HepG2 (cell line): Measurements from ENCODE around the gene OR2H1. TPM values are rescaled to one million over a fixed set of nuclear protein-coding genes. Genes with fewer than 3 reads are reported as not detected.

Experiments
- ATAC-seq: fragments of 200-7000 bp; cut with Tn5 transposase; 3 replicates; pipeline ENCODE4 v1.9.1; 2020; ENCODE audit warnings: mild to moderate bottlenecking, moderate library complexity
- BruUV-seq: library from RNA; stranded (reverse); fragments of 400-500 nt; replicated peaks from 2 replicates; lab custom pipeline; 2021; lab: Mats Ljungman, UMichigan
- CTCF ChIA-PET: fragments of 300-600 bp; formaldehyde crosslinking; extraction: SDS; loops from one replicate; lab custom pipeline; 2021; ENCODE audit warnings: low total read pairs, inconsistent platforms, low intra/inter-chr PET ratio; lab: Yijun Ruan, JAX
- POLR2A ChIA-PET: fragments of 350-600 bp; sonication (Branson Sonifier 250); formaldehyde crosslinking; loops from one replicate; lab custom pipeline; 2020; ENCODE audit warnings: antibody characterized with exemption, inconsistent platforms; lab: Yijun Ruan, JAX
- DNase-seq: peaks from one replicate; pipeline ENCODE4 v3.0.0-alpha.2; 2015; ENCODE audit warnings: low spot score
- FAIRE-seq: peaks from 3 replicates; lab custom pipeline; 2011; peaks lifted over from hg19 to GRCh38; lab: Jason Lieb, UNC
- H2AFZ ChIP-seq: one replicate; pipeline ENCODE4 v1.6.1; 2011; ENCODE audit warnings: low read length, inconsistent platforms
- H3K27ac ChIP-seq: fragments of 300-600 bp; 3 replicates; pipeline ENCODE4 v1.8.0; 2011; ENCODE audit warnings: mixed run types, mild to moderate bottlenecking, mixed read lengths, low read length, inconsistent platforms; ENCODE audit not compliant: insufficient read depth; ENCODE audit errors: extremely low read length
- H3K27me3 ChIP-seq, 2 experiments: fragments of 200-600 bp in 1 of 2; 2 replicates in 1 of 2; 3 replicates in 1 of 2; pipeline versions ENCODE4 v1.6.0 to v1.8.0; 2011; ENCODE audit warnings: low read length in 2 of 2, mild to moderate bottlenecking in 2 of 2, moderate library complexity in 2 of 2, inconsistent platforms in 1 of 2; ENCODE audit not compliant: insufficient read depth in 2 of 2, control insufficient read depth in 1 of 2
- H3K36me3 ChIP-seq, 2 experiments: fragments of 200-600 bp in 1 of 2; replicated peaks in 1 of 2; 2 replicates in 1 of 2; 3 replicates in 1 of 2; pipeline versions ENCODE4 v1.5.1 to v1.8.0; 2011; ENCODE audit warnings: low read length in 2 of 2, inconsistent platforms in 1 of 2; ENCODE audit not compliant: insufficient read depth in 2 of 2, control insufficient read depth in 1 of 2
- H3K4me1 ChIP-seq: 2 replicates; pipeline ENCODE4 v1.5.1; 2012; ENCODE audit warnings: low read length, inconsistent platforms; ENCODE audit not compliant: insufficient read depth
- H3K4me2 ChIP-seq: 2 replicates; pipeline ENCODE4 v1.6.0; 2011; ENCODE audit warnings: low read depth, low read length, inconsistent platforms
- H3K4me3 ChIP-seq, 3 experiments: fragments of 200-600 bp in 1 of 3; sonication (generic), shearing (Covaris generic) in 1 of 3; replicated peaks in 1 of 3; 2 replicates each; pipeline ENCODE4 v1.5.1; 2011 to 2016; ENCODE audit warnings: low read length in 3 of 3, inconsistent platforms in 2 of 3, low read depth in 2 of 3, mild to moderate bottlenecking in 2 of 3, control low read depth in 1 of 3, mixed read lengths in 1 of 3; ENCODE audit not compliant: insufficient read depth in 1 of 3
- H3K79me2 ChIP-seq: one replicate; pipeline ENCODE4 v1.6.1; 2011; ENCODE audit warnings: low read length, inconsistent platforms; ENCODE audit not compliant: insufficient read depth
- H3K9ac ChIP-seq: 2 replicates; pipeline ENCODE4 v1.6.0; 2011; ENCODE audit warnings: mild to moderate bottlenecking, low read depth, low read length, inconsistent platforms; ENCODE audit not compliant: insufficient read depth
- H3K9me3 ChIP-seq: 2 replicates; pipeline ENCODE4 v1.5.1; 2012; ENCODE audit warnings: mild to moderate bottlenecking, low read length
- H4K20me1 ChIP-seq: 2 replicates; pipeline ENCODE4 v1.6.0; 2011; ENCODE audit warnings: inconsistent platforms, mild to moderate bottlenecking, low read length, moderate library complexity; ENCODE audit not compliant: insufficient read depth
- ADNP ChIP-seq: sonication (generic); formaldehyde crosslinking; IDR thresholded peaks from 2 replicates; pipeline ENCODE4 v1.4.0; 2020; ENCODE audit warnings: missing genetic modification reagents
- BHLHE40 ChIP-seq: IDR thresholded peaks from 2 replicates; pipeline ENCODE4 v1.6.1; 2011; ENCODE audit warnings: low read length, improper control_type of control experiment
- CEBPB ChIP-seq: IDR thresholded peaks from 2 replicates; pipeline ENCODE4 v1.6.1; 2011; ENCODE audit warnings: low read depth, low read length, improper control_type of control experiment, borderline replicate concordance
- DR1 ChIP-seq: sonication (generic); formaldehyde crosslinking; IDR thresholded peaks from 2 replicates; pipeline ENCODE4 v1.8.0; 2021; ENCODE audit warnings: mild to moderate bottlenecking, missing genetic modification reagents, inconsistent platforms
- KDM6A ChIP-seq: IDR thresholded peaks from 2 replicates; pipeline ENCODE4 v1.6.1; 2016; ENCODE audit warnings: low read depth
- MYC ChIP-seq: sonication (generic); formaldehyde crosslinking; IDR thresholded peaks from 2 replicates; pipeline ENCODE4 v1.9.0; 2021; ENCODE audit warnings: missing genetic modification reagents, borderline replicate concordance
- NONO ChIP-seq, 2 experiments: fragments of 450-650 bp in 1 of 2; sonication (generic) in 1 of 2; formaldehyde crosslinking in 1 of 2; IDR thresholded peaks in 1 of 2; conservative IDR thresholded peaks in 1 of 2; 2 replicates each; pipeline versions ENCODE4 v1.6.1 to v1.8.0; 2017 to 2022; ENCODE audit warnings: mild to moderate bottlenecking in 1 of 2, missing genetic modification reagents in 1 of 2, moderate library complexity in 1 of 2
- RBFOX2 ChIP-seq: fragments of 200-400 bp; formaldehyde crosslinking; IDR thresholded peaks from 2 replicates; pipeline ENCODE4 v1.6.1; 2017; ENCODE audit warnings: low read depth, mild to moderate bottlenecking, low read length
- SKIL ChIP-seq: sonication (generic); formaldehyde crosslinking; IDR thresholded peaks from 2 replicates; pipeline ENCODE4 v1.8.0; 2022; ENCODE audit warnings: missing genetic modification reagents, mild to moderate bottlenecking, moderate library complexity, borderline replicate concordance
- SRY ChIP-seq: sonication (generic); formaldehyde crosslinking; IDR thresholded peaks from 2 replicates; pipeline ENCODE4 v1.8.0; 2022; ENCODE audit warnings: mild to moderate bottlenecking, missing genetic modification reagents
- ZMAT3 ChIP-seq: sonication (generic); formaldehyde crosslinking; conservative IDR thresholded peaks from 2 replicates; pipeline ENCODE4 v1.7.0; 2021; ENCODE audit warnings: missing genetic modification reagents
- ZNF777 ChIP-seq: sonication (generic); formaldehyde crosslinking; IDR thresholded peaks from 2 replicates; pipeline ENCODE4 v1.4.0; 2020; ENCODE audit warnings: missing genetic modification reagents
- WGBS: methylation state at CpG from one replicate; pipeline ENCODE4 v1.1.6; 2017; ENCODE audit warnings: low lambda C conversion rate; 5-methylcytosine and 5-hydroxymethylcytosine counted together
- in situ Hi-C: cut with HindIII; loops from 2 replicates; pipeline ENCODE4 v1.10.0; 2017; ENCODE audit warnings: low pct_unique_long_range_greater_than_20kb; ENCODE audit not compliant: extremely low pct_ligation_motif_present
- intact Hi-C: fragments of 100-400 bp; cut with micrococcal nuclease; formaldehyde crosslinking; loops from one replicate; pipeline ENCODE4 v1.10.0; 2022; ENCODE audit not compliant: unreplicated experiment
- polyA plus RNA-seq, 8 experiments: library from polyadenylated mRNA; depleted of rRNA in 3 of 8; stranded (reverse) in 7 of 8; unstranded in 1 of 8; fragments of >200 nt; fragmentation: Illumina TruSeq in 4 of 8; extraction: Trizol in 4 of 8; gene quantifications; 2 replicates each; pipeline versions ENCODE4 v1.2.1 to v1.2.3, GENCODE V29; 2011 to 2016; ENCODE audit warnings: low read depth in 4 of 8, missing spikeins in 1 of 8, mixed read lengths in 1 of 8; ENCODE audit not compliant: insufficient read depth in 1 of 8
- total RNA-seq, 5 experiments: library from RNA; depleted of rRNA; stranded (reverse); fragments of >200 nt; fragmentation: Illumina TruSeq; extraction: Trizol; gene quantifications; 2 replicates each; pipeline ENCODE4 v1.2.3, GENCODE V29; 2016; ENCODE audit warnings: low read depth in 1 of 5

OR2H1 gene
- total and polyA plus RNA-seq, 2 of the 13 experiments (the other 11 are each of a cell fraction or from before 2014, with no cell fraction given), result 0.15 TPM; not detected in 1

DNA sequence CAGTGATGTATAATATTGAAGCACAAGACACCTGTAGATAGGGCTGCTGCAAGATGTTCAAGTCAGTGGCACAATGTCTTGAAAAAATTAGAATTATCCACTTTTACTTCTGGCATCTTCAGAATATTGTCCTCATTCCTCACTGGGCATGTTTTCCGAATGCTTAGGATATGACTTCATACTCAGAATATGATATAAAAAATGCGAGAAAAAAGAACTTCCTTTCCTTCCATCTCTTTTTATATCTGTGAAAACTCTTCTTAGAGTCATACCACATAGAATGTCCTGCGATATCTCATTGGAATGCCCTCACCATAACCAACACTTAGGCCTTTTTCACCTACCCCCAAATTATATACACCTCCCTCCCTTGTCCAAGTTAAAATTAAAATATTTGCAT, 26.2 kb downstream of the OR2H1 start:
- DNase-seq (no peak), FAIRE-seq (no peak), ATAC-seq (no peak)
- intact Hi-C loops, result no loop called here
- BruUV-seq, result no TSS peak
- no peaks in the 10 kb centered on the region for H3K79me2 ChIP-seq
- TF ChIP-seq ZNF777 (CRISPR knock-in tag) (no peak), SRY (CRISPR knock-in tag) (no peak), KDM6A (CRISPR knock-in tag) (no peak), BHLHE40 (no peak), RBFOX2 (no peak)
- no peak overlapping the region for H3K27ac ChIP-seq
- in situ Hi-C loops, result no loop called here
- ChIA-PET CTCF (no interaction called here), POLR2A (no interaction called here)
- 13% methylated on average over 3 of the region's 3 CpGs for WGBS
- H4K20me1 ChIP-seq, result no peaks in the 10 kb centered on the region
- H3K9ac ChIP-seq, result no peak overlapping the region
- no peaks in the 10 kb centered on the region for H3K4me1 ChIP-seq
- no peaks in the 10 kb centered on the region for H3K9me3 ChIP-seq
- H3K36me3 ChIP-seq, result no peaks in the 10 kb centered on the region
- H3K4me2 ChIP-seq, result no peak overlapping the region
- H3K27me3 ChIP-seq, result no peaks in the 10 kb centered on the region
- no peak overlapping the region for H2AFZ ChIP-seq
- no peak overlapping the region for H3K4me3 ChIP-seq

GRCh38 chr6:29483735-29484134, 26.8 kb downstream of the OR2H1 start:
- intact Hi-C loops, result no loop called here
- ATAC-seq (no peak), DNase-seq (no peak), FAIRE-seq (peak; percentile 23)
- Histone ChIP-seq H3K27me3 (no peaks in the 10 kb centered on the region), H3K79me2 (no peaks in the 10 kb centered on the region), H3K27ac (no peak overlapping the region), H3K4me1 (no peaks in the 10 kb centered on the region), H3K9me3 (no peaks in the 10 kb centered on the region), H2AFZ (no peak overlapping the region), H3K4me2 (no peak overlapping the region), H4K20me1 (no peaks in the 10 kb centered on the region), H3K9ac (no peak overlapping the region), H3K36me3 (no peaks in the 10 kb centered on the region), H3K4me3 (no peak overlapping the region)
- WGBS, result 0% methylated on average over 1 of the region's 1 CpG
- BruUV-seq, result no TSS peak
- ChIA-PET CTCF (no interaction called here), POLR2A (no interaction called here)
- no peak for TF ChIP-seq MYC (CRISPR knock-in tag)
- no peak for TF ChIP-seq ZMAT3 (CRISPR knock-in tag)
- no peak for TF ChIP-seq SKIL (CRISPR knock-in tag)
- peak; percentile 32; the same call in 1 of the 2 replicates for TF ChIP-seq CEBPB
- TF ChIP-seq ADNP, result no peak
- no peak for TF ChIP-seq DR1 (CRISPR knock-in tag)
- no peak for TF ChIP-seq NONO (IDR thresholded peaks at IDR 0.05)
- no peak for TF ChIP-seq NONO (CRISPR knock-in tag; conservative IDR thresholded peaks at IDR 0.05)
- in situ Hi-C loops, result no loop called here
